Measurements from ENCODE around the gene GALNT9. TPM values are rescaled to one million over a fixed set of nuclear protein-coding genes. Genes with fewer than 3 reads are reported as not detected.

GALNT9 gene
- total RNA-seq, 6 experiments from 2014 or later: not detected

DNA sequence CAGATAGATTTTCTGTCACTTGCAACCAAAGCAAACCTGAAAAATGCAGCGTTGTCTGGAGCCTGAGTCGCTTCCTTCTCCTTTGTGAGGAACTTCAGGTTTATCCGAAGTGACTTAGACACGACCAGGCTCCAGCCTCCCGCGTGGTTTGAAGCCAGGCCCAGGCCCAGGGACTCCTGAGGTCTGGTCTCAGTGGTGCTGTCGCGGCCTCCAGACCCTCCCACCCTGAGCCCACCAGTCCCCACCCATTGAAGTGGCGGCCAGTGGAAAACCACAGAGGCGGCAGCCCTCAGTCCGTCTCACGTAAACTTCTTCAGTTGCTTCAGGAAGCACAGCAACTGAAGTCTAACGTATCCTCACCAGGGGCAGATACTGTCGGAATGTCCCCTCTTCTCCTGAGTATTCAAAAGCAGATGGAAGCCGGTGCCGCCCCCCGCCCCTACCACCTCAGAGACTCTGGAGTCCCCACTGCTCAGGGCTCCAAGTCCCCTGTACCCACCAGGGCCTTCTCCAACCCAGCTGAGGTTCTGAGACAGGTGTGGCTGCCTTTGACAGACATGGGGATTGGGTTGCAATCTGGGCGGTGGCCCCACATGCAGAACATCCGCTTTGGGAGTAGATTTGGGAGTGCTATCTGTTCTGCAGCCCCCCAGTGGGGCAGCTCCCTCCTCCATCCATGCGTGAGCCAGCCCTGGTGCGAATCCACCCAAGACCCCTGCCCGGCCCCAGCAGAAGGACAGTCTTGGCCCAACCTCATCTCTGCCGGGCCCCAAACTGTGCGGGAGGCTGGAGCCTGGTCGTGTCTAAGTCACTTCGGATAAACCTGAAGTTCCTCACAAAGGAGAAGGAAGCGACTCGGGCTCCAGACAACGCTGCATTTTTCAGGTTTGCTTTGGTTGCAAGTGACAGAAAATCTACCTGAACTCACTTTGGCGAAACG is 26.6 kb upstream of the GALNT9 start:
- Histone ChIP-seq H3K27me3 (no peaks in the 10 kb centered on the region), H3K4me1 (no peaks in the 10 kb centered on the region), H3K36me3 (no peaks in the 10 kb centered on the region), H3K4me3 (no peak overlapping the region), H3K9me3 (no peaks in the 10 kb centered on the region), H3K27ac (no peak overlapping the region)
- ATAC-seq (no peak), DNase-seq (peak in 1 of 3 donors; percentile 35)
- TF ChIP-seq CTCF (IDR thresholded peaks at IDR 0.05) (no peak), POLR2A (IDR thresholded peaks at IDR 0.05) (no peak)
- WGBS (ENCODE audit: insufficient coverage, low coverage, low lambda C conversion rate, missing lambda C conversion rate): 73% methylated on average over 16 of the region's 31 CpGs
- intact Hi-C loops (cut with DNase I): no loop called here

- Histone ChIP-seq H3K9me3 (no peaks in the 10 kb centered on the region), H3K27me3 (no peaks in the 10 kb centered on the region), H3K4me3 (no peak overlapping the region), H3K4me1 (no peaks in the 10 kb centered on the region), H3K36me3 (no peaks in the 10 kb centered on the region), H3K27ac (no peak overlapping the region)
- intact Hi-C loops (cut with DNase I): no loop called here
- 100% methylated on average over 1 of the region's 34 CpGs for WGBS (ENCODE audit: insufficient coverage, low coverage, low lambda C conversion rate, missing lambda C conversion rate)
- ATAC-seq: no peak
- TF ChIP-seq POLR2A (IDR thresholded peaks at IDR 0.05) (no peak), CTCF (IDR thresholded peaks at IDR 0.05) (no peak)
- DNase-seq: peak in 1 of 3 donors; percentile 47
These were observed 25.7 kb upstream of the GALNT9 start for GRCh38 chr12:132354982-132355680.

GRCh38 chr12:132354211-132354981 is 25.0 kb upstream of the GALNT9 start:
- H3K27ac ChIP-seq: no peak overlapping the region
- intact Hi-C loops (cut with DNase I): no loop called here
- H3K9me3 ChIP-seq: no peaks in the 10 kb centered on the region
- WGBS (ENCODE audit: insufficient coverage, low coverage, low lambda C conversion rate, missing lambda C conversion rate): 62% methylated on average over 8 of the region's 43 CpGs
- no peaks in the 10 kb centered on the region for H3K4me1 ChIP-seq
- no peaks in the 10 kb centered on the region for H3K36me3 ChIP-seq
- H3K27me3 ChIP-seq: no peaks in the 10 kb centered on the region
- no peak overlapping the region for H3K4me3 ChIP-seq
- TF ChIP-seq POLR2A (IDR thresholded peaks at IDR 0.05) (no peak), CTCF (IDR thresholded peaks at IDR 0.05) (no peak)
- no peak for ATAC-seq
- DNase-seq: peak in 1 of 3 donors; percentile 51

DNA sequence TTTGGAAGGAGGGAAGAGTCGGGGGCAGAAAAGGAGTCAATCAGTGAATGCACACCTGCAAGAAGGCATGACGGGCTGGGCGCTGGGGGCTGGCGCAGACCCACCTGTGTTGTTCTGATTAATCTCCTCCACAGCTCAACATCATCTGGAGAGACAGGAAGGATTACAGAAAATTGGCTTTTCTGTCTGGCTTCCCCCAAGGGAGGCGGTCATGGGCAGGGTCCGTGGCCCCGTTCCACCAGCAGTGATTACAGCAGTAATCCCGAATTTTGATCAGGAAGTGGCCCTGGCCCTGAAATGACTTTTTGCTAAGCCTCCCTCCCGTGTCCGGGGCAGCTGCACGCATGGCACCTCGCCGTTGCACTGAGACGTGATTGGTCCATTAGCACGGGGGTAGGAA is 24.4 kb upstream of the GALNT9 start:
- 55% methylated on average over 4 of the region's 15 CpGs for WGBS (ENCODE audit: insufficient coverage, low coverage, low lambda C conversion rate, missing lambda C conversion rate)
- TF ChIP-seq CTCF (IDR thresholded peaks at IDR 0.05): no peak
- no peak for TF ChIP-seq POLR2A (IDR thresholded peaks at IDR 0.05)
- Histone ChIP-seq H3K36me3 (no peaks in the 10 kb centered on the region), H3K27me3 (no peaks in the 10 kb centered on the region), H3K4me3 (no peak overlapping the region), H3K27ac (no peak overlapping the region), H3K9me3 (no peaks in the 10 kb centered on the region), H3K4me1 (no peaks in the 10 kb centered on the region)
- intact Hi-C loops (cut with DNase I): no loop called here
- DNase-seq: peak in 1 of 3 donors; percentile 22
- no peak for ATAC-seq

All from right lobe of liver (tissue), 6 donors.